Measurements from ENCODE around the gene MAGIX. TPM values are rescaled to one million over a fixed set of nuclear protein-coding genes. Genes with fewer than 3 reads are reported as not detected.

MAGIX gene
- total RNA-seq, 2 donors from 2014 or later = 13.9 to 15.7 TPM

DNA sequence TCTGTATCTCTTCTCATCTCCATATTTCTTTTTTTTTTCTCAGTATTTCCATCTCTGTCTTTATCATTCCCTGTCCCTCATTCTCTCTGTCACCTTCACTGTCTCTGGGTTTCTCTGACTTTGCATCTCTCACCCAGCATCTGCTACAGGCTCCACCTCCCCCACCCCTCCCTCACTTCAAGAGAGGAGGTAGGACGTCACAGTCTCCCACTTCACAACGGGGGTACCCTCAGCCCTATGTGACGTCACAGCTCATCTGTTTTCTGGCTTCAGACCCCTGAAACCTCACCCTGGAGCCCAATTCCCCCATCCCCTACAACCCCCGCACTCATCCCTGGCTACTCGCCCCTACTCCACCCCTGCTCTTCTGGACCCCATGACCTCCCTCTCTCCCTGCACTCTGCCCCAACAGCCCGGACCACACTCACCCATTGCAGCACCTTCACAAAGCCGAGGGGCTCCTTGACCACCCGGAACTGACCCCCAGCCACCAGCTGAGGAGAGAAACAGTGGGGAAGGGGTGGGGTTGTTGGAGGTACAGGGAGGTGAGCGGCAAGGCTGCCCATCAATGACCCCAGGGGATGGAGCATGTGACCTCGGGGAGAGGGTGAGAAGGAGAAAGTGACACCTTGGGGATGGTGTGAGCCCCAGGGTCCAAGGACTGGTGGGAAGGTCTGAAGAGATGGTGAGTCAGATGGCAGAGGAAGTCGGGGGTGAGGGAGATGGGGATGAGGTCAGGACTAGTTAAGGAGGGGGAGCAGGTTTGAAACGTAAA is 36.2 kb downstream of the MAGIX start:
- intact Hi-C loops (cut with DNase I, micrococcal nuclease) = no loop called here
- ATAC-seq (no peak), DNase-seq (no peak)

DNA sequence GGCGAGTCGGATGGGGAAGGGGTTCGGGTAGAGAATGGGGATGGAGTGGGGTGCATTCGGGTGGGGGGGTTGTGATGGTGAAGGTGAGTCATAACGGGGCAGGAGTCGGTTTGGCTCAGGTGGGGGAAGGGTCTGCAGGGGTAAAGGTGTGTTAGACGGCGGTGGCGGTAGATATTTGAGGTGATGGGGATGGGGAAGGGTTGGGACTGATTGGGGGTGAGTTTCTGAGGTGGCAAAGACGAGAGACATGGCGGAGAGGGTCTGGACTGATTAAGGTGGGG is 36.7 kb downstream of the MAGIX start:
- no peak for ATAC-seq
- DNase-seq = no peak
- intact Hi-C loops (cut with DNase I, micrococcal nuclease) = no loop called here

DNA sequence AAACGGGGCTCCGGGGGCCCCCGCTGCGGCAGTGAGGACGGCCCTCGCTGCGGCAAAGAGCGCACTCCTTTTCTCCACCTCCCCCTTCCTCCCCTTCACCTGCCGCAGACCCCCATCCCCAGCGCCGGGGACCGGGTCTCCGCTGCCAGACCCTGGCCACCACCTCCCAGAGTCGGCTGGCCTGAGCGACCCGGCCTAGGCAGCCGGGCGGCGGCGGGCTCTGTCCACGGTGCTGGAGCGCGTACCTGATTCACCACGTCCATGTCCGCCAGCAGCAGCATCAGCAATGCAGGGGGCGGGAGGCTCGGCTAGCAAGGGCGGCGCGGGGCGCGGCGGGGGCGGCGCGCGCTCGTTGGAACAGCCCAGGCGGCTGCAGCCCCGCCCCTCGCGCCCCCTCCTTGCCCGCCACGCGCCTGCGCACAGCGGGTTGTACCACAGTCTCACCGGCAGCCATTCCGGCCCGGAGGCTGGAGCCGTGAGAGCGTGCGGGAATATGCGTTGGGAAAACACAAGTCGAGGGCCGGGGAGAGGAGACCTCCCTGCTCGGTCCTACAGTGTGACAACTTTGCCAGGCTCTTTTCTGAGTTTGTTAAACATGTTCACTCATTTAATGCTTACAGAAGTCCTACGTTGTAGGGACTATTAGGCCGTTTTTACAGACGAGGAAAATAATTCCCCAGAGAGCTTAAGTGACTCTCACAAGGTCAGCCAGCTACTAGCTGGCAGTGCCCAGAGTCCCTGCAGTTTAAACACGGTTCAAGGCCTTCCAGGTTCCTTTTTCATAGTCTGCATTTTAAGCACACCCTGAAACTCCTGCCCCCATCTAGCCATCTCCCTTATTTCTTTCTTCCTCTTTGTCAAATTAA is 37.6 kb downstream of the MAGIX start, which contains the start of gene SYP:
SYP (minus strand) TSS at position 288 of the 866 bp plus-strand sequence; CDS start at position 281, 7 bp downstream.
- DNase-seq (peak; percentile 87 to 89), ATAC-seq (peak; percentile 93)
- intact Hi-C loops (cut with DNase I, micrococcal nuclease) = no loop called here

DNA sequence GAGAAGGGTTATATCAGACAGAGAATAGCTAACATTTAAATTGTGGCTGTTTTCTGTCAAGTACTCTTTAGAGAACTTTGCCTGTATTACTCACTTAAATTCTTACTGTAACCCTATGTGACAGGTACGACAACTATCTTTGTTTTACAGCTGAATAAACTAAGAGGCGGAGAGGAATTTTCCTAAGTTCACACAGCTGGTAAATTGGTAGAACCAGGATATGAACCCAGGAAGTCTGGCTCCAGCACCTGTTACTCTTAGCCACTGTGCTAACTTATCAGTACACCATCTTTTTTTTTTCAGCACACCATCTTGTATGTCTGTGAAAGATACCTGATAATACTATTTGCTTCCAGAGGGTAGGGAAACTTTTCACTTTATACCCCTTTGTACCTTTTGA is 39.5 kb downstream of the MAGIX start:
- intact Hi-C loops (cut with DNase I, micrococcal nuclease) = no loop called here
- DNase-seq = no peak
- ATAC-seq = peak; percentile 39

DNA sequence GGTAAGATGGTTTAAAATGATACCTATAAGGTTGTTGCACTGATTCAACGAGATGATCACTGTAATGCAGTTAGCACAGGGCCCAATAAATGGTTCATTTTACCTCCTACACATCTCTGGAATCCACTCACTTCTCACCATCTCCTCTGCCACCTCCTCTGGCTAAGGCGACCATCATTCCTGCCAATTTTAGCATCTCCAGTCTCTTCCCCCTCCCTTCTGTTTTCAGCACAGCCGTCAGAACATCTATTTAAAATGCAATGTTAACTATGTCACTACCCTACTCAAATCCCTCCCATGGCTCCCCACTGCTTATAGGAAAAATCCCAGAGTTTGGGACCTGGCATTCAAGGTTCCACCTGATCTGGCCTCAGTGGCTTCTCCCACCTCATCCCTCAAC is 41.0 kb downstream of the MAGIX start:
- DNase-seq = no peak
- intact Hi-C loops (cut with DNase I, micrococcal nuclease) = no loop called here
- no peak for ATAC-seq

DNA sequence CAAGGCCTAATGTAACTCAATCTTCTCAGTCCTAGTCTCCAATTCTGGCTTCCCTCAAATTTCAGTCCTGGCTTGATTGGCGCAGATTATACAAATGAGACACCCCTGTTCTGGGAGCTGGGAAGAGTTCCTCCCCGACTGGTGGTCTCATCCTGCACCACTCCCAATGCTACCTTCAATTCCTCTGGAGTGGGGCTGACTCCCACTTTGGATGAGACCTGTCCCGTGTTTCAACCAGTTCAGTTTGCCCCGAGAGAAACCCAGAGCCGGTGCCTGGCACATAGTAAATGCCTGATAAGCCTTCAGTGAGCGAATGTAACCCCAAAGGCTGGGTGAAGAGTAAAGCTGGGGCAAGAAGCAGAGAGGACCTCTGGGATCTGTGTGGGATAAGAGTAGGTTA is 41.5 kb downstream of the MAGIX start:
- no peak for DNase-seq
- intact Hi-C loops (cut with DNase I, micrococcal nuclease) = no loop called here

DNA sequence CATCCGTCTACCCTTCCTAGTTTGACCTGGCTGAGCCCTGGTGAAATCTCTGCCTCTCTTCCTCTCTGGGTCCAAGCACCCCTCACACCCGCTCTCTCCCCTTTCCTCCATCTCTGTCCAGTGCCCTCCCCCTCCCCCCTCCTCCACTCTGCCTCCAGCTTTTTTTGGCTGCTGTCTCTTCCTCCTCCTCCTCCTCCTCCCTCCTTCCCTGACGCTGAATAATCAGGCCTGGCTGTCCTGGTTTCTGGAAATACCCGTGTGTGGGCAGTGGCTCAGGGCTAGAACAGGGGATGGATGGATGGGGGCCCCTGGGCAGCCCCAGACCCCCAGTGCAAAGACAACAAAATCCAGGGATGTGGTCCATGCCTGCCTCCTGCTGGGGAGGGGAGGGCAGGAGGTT is 42.2 kb downstream of the MAGIX start:
- intact Hi-C loops (cut with DNase I, micrococcal nuclease) = no loop called here
- DNase-seq (no peak), ATAC-seq (no peak)

More for the DNA sequence above, 41.5 kb downstream of the MAGIX start:
- ATAC-seq = no peak

DNA sequence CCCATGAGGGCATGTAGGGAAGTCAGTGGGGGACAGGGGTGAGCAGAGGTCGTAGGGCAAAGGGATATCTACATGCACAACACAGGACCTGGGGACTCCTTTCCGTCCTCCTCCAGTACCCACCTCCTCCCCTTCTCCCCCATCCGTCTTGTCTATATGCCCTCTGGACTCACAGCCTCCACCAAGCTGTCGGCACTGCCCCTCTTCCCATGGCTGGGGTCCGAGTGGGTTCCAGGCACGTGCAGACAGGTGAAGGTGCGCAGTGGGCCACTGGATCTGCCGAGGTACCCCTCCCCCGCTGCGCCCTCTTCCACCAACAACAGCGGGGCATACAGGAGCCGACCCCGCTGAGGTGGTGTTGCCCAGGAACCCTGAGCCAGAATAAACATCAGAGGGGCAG is 42.9 kb downstream of the MAGIX start:
- ATAC-seq = no peak
- intact Hi-C loops (cut with DNase I, micrococcal nuclease) = no loop called here
- DNase-seq = no peak

DNA sequence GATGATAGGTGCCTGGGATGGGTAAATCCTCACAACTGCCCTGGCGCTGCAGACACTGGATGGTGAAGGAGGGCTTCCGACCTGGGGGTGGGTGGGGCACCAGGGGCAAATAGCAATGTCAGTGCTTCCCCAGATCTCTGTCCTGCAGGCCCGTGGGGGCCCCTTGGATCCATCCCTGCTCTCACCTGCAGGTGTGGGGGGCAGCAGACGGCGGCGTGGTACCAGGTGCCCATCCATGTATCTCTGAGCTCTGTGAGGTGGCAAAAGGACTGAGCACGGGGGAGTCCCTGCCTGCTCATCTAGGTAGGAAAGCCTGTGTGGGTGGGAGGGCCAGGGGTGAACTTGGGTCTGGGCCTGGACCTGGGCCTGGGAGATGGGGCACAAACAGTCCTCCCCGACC is 44.0 kb downstream of the MAGIX start:
- DNase-seq = no peak
- ATAC-seq = no peak
- intact Hi-C loops (cut with DNase I, micrococcal nuclease) = no loop called here

DNA sequence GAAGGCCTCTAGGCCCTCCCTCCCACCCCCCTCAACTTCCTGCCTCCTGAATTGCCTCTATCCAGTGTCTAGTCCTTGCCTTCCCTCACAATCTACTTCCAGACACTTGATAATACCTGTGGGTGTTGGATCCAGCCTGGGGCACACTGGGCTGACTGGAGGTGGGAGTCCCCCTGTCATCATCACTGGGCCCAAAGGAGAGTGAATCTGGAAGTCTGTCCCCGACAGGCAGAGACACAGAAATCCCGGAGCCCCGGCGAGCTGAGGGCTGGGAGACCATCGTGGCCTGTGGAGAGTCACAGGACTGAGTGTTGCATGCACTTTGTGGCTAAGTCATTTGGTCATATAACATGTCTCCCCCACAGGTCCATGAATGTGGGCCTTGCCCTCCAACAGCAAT is 45.8 kb downstream of the MAGIX start:
- intact Hi-C loops (cut with DNase I, micrococcal nuclease) = no loop called here
- DNase-seq = no peak
- ATAC-seq = no peak

DNA sequence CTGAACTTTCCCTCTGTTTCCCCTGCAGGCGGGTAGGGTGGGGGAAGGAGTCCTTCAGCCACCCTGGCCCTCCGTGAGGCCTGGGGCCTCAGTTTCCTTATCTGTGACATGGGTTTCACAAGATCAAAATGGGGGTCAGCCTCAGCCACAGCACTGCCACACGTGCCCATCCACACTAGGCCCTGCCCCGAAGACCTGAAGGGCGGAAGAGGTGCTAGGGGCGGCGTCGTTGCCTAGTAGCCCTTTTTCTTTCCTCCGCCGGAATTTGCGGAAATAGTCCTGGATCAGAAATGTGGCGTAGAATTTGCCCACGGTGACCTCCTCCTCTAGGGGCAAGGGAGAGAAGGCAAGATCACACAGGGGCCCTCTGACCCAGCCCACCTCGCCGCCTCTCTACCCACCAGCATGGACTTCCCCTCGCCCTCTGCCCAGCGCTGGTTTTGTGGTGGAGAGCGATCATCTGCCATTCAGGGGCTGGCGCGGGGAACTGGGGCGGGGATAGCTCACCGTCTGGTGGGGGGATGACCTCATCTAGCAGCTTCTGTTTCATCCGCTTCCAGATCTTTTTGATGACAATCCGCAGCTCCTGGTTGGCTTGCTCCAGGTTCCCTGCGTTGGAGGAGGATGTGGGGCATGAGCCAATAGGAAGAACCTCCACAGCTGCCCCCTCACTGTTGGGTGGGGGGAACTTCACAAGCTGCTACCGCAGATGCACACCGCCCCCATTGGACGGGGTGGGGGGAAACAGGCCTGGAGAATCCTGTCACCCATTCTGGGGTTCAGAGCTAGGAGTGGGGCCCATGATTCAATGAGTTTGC is 47.1 kb downstream of the MAGIX start:
- DNase-seq (no peak), ATAC-seq (no peak)
- intact Hi-C loops (cut with DNase I, micrococcal nuclease) = no loop called here

DNA sequence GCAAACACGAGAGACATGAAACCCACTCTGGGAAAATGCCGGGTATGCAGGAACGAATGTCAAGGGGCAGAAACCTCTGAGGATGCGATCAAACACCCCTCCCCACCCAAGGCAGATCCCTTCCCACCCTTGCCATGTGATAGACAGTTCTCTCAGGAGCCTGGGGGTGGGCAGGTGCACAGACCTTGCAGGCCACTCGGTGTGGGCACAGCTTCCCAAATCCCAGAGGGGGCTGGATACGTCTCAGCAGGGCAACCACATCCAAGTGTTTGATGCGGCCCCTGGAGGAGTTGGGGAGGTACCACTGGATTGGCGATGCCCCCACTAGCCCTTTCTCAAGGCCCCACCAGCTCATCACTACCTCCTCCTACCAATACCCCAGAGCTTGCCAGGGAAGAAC is 47.8 kb downstream of the MAGIX start:
- DNase-seq (no peak), ATAC-seq (no peak)
- intact Hi-C loops (cut with DNase I, micrococcal nuclease) = no loop called here

DNA sequence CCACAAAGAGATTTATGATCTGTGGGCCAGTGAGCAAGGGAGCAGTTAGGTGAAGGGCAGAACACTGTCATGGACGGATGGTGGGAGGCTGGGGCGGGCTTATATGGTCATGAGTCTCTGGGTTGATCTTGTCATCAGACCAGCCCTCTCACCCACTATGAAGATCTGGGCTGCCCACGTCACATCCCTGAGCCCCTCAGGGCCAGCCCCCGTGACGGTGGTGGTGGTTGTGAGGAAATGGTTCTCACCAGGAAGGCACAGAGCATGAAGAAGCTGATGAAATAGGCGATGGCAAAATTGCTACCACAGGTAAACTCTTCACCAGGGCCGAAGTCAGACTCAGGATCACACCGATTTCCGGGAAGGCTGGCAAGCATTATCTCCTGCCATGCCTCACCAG is 48.5 kb downstream of the MAGIX start:
- no peak for ATAC-seq
- intact Hi-C loops (cut with DNase I, micrococcal nuclease) = no loop called here

DNA sequence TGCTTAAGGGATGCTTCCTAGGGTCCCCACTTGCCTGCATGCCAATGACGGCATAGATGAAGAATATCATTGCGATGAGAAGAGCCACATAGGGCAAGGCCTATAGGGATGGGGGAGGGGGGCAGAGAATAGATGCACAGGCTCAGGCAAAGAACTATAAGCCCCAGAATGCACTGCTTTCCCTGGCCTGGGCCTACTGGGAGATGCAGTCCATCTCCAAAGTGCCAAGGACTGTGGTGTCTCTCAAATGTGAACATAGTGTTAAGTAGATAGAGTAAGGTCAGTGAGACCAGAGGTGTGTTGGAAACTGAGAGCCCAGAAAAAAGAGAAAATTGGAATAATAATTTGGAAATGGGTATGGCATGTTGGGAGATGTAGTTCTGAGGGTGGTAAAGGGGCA is 49.7 kb downstream of the MAGIX start:
- DNase-seq = no peak
- intact Hi-C loops (cut with DNase I, micrococcal nuclease) = no loop called here
- no peak for ATAC-seq

More for the DNA sequence above, 48.5 kb downstream of the MAGIX start:
- no peak for DNase-seq

DNA sequence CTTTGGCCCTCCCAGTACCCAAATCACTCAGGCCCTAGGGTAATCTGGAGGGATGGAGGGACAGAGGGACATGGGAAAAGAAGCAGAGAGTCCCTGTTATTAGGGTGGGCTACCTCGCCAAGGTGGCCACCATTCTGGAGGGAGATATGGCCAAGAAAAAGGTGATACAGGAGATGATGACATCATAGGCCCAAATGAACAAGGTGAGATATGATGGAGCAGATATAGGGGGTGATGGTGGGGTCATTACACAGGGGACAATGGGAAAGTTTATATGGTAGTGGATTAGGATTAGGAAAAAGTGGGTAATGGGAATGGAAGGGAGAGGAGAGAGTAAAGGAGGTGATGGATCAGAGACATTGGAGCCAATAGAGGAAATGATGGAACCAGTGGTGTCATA is 50.3 kb downstream of the MAGIX start:
- ATAC-seq = no peak
- intact Hi-C loops (cut with DNase I, micrococcal nuclease) = no loop called here
- DNase-seq = no peak

DNA sequence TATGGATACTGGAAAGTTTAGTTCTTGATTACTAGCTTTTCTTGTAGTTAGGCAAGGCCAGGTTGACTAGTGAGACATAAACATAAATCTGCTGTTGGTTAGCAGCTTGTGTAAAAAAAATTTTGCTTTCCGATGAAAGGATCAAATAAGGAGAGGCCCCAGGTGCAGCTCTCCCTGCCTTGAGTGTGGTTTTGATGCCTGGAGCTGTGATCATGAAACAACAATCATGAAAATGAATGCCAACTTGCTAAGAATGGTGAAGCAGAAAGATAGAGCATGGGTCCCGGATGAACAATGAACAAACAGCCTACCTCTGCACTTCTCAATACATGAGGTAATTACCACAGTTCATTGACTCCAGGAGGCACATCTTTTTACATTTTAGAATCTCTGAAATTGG is 51.9 kb downstream of the MAGIX start:
- intact Hi-C loops (cut with DNase I, micrococcal nuclease) = no loop called here
- no peak for ATAC-seq
- no peak for DNase-seq

DNA sequence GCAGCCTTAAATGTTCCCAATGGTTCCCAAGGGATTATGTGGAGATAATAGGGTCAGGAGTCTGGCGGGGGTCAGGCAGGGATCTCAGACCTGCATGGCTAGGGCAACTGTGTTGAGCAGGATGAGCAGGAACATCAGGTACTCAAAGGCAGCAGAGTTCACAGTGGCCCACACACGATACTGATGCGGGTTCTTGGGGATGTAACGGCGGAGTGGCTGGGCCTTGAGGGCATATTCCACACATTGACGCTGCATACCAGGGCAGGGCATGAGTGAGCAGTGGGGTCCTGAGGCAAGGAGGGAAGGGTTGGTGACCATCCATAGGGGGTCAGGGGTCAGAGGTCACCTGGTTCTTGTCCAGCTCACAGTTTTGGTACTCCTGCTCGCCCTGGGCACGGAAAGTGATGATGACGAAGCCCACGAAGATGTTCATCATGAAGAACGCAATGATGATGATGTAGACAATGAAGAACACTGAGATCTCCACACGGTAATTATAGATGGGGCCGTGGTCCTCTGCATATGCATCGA is 52.5 kb downstream of the MAGIX start:
- ATAC-seq (no peak), DNase-seq (no peak)
- intact Hi-C loops (cut with DNase I, micrococcal nuclease) = no loop called here

Measured in left colon (tissue), 2 donors.